ENCODE measurements around the gene PODXL2.

Gene PODXL2

DNA sequence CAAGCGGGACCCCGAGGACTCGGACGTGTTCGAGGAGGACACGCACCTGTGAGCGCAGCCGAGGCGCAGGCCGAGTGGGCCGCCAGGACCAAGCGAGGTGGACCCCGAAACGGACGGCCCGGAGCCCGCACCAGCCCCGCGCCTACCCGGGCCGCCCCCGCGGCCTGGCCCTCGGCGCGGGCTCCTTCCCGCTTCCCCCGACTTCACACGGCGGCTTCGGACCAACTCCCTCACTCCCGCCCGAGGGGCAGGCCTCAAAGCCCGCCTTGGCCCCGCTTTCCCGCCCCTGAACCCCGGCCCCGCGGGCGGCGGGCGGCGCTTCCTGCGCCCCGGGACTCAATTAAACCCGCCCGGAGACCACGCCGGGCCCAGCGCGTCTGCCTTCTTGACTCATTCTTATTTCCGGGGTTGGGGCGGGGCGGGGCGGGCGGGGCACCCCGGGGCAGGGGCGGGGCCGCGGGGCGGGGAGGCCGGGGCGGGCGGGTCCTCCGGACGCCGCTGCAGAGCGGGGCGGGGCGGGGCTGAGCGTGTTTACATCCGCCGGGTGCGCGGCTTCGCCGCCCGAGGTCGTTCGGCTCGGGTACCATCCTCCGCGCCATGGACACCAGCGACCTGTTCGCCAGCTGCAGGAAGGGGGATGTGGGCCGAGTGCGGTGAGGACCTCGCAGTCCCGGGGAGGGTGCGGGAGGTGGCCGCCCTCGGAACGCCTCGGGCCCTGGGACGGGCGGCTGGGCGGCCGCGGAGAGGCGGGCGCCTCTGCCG lies 43.6 kb downstream of the PODXL2 start, which contains the start of gene ABTB1:
ABTB1 (plus strand) TSS at position 524 of the 762 bp plus-strand sequence; CDS start at position 598, 74 bp downstream.
- peak within 1 kb of the TSS; percentile 71 for H3K4me3 ChIP-seq (ENCODE audit: low read depth, low read length)
- TF ChIP-seq, protein P1, sequence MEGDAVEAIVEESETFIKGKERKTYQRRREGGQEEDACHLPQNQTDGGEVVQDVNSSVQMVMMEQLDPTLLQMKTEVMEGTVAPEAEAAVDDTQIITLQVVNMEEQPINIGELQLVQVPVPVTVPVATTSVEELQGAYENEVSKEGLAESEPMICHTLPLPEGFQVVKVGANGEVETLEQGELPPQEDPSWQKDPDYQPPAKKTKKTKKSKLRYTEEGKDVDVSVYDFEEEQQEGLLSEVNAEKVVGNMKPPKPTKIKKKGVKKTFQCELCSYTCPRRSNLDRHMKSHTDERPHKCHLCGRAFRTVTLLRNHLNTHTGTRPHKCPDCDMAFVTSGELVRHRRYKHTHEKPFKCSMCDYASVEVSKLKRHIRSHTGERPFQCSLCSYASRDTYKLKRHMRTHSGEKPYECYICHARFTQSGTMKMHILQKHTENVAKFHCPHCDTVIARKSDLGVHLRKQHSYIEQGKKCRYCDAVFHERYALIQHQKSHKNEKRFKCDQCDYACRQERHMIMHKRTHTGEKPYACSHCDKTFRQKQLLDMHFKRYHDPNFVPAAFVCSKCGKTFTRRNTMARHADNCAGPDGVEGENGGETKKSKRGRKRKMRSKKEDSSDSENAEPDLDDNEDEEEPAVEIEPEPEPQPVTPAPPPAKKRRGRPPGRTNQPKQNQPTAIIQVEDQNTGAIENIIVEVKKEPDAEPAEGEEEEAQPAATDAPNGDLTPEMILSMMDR (IDR thresholded peaks at IDR 0.05; ENCODE audit: low read depth, low read length), result no peak

DNA sequence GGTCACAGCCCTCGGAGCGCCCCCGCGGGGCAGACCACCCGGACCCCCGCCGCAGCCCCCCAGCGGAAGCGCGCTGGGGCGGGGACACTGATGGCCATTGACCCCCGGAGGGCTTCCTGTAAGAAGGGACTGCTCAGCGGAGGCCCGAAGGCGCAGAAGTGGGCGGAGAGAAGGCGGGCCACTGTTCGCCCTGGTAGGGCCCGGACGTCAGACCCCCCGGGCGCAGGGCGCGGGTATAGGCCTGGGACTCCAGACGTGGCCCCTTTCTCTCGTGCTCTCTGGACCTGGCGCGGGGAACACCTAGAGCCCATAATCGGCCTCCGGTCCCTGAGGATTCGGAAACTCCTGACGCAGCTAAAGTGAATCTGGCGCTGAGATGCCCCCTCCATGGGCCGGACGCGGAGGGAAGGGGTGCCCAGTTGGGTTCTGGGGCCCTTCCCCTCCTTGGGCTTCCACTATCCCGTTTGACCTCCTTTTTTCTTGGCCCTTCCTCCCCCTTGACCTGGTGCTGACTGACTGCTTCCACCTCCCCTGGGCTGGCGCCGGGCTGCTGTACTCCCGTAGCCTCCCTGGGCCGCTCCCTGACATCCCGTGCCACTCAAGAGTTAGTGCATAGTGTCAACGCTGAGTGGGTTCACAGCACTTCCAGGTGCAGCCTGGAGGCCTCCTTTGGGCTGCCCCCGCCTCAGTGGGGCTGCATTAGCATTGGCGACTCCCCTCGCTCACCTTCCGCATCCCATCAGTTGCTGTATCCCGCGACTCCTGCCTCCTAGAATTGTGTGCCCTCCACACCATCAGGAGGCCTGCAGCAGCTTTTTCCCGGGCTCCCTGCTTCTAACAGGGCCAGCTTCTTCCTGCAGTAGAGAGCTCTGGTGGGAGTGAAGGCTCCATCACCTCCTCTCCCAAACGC lies 44.5 kb downstream of the PODXL2 start:
- peak overlapping the region; percentile 71 for H3K4me3 ChIP-seq (ENCODE audit: low read depth, low read length)
- TF ChIP-seq, protein P1 (IDR thresholded peaks at IDR 0.05; ENCODE audit: low read depth, low read length), result no peak

DNA sequence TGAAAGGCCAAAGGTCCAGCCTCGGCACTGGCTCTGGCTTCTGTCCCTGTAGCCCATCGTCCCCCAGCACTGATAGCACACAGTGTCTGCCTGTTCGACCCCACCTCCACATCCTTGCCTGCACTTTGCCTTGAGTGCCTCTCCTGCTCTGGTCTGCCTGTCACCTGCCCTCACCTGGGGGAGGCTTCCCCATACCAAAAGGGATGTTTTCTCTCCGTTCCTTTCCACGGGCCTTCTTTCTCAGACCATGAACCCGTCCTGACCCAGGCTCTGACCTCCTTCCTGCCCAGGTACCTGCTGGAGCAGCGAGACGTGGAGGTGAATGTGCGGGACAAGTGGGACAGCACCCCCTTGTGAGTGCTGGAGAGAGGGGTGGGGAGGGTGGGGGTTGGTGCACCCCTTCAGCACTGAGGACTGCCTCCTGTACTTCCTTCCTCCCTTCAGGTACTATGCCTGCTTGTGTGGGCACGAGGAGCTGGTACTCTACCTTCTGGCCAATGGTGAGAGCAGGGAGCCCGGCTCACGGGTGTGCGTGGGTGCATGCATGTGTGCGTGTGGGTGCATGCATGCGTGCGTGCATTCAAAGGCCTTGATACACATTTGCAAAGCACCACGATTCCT lies 45.2 kb downstream of the PODXL2 start:
- H3K4me3 ChIP-seq (ENCODE audit: low read depth, low read length), result peak overlapping the region; percentile 71; the same call in 1 of the 2 replicates

DNA sequence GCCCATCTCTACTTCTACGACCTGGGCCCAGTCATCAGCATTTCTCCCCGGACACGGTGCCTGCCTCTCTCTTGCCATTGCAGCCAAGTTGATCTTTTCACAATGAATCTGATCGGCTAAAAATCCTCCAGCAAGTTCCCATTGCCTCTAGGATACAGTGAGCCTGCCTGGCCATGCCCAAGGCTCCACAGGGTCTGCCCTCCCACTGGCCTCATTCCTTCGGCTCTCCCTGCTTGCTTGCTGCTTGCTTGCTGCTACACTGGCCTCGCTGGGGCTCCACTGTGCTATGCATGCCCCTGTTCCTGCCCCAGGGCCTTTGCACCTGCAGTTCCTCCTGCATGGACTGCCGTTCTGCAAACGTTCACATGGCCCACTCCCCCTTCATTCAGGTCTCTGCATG lies 45.8 kb downstream of the PODXL2 start:
- TF ChIP-seq, protein P1 (IDR thresholded peaks at IDR 0.05; ENCODE audit: low read depth, low read length), result no peak
- H3K4me3 ChIP-seq (ENCODE audit: low read depth, low read length), result no peak overlapping the region

More for the DNA sequence above, 45.2 kb downstream of the PODXL2 start:
- TF ChIP-seq, protein P1 (IDR thresholded peaks at IDR 0.05; ENCODE audit: low read depth, low read length), result no peak

DNA sequence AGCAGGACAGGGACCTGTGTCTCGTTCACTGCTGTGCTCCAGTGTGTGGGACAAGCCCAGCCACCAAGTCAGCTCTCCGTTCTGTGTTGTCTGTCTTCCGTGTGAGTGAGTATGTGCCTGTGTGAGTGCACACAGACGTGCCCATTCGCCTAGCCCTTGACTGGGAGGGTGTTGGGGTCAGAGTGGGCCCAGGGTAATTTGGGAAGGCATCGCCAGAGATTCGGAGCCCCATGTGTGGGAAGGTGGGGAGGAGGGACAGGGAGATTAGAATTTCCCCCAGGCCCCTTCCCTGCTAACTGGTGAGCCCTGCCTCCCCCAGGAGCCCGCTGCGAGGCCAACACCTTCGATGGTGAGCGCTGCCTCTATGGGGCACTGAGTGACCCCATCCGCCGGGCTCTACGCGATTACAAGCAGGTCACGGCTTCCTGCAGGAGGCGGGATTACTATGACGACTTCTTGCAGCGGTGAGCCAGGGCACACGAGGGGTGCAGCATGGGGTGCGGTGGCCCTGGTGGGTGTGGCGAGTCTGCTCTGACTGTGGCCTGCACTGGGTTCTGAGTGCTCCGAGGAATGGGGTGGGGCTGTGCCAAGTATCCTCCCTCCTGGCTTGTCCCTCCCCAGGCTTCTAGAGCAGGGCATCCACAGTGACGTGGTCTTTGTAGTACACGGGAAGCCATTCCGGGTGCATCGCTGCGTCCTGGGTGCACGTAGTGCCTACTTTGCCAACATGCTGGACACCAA lies 46.8 kb downstream of the PODXL2 start:
- TF ChIP-seq, protein P1 (IDR thresholded peaks at IDR 0.05; ENCODE audit: low read depth, low read length), result no peak
- no peak overlapping the region for H3K4me3 ChIP-seq (ENCODE audit: low read depth, low read length)

DNA sequence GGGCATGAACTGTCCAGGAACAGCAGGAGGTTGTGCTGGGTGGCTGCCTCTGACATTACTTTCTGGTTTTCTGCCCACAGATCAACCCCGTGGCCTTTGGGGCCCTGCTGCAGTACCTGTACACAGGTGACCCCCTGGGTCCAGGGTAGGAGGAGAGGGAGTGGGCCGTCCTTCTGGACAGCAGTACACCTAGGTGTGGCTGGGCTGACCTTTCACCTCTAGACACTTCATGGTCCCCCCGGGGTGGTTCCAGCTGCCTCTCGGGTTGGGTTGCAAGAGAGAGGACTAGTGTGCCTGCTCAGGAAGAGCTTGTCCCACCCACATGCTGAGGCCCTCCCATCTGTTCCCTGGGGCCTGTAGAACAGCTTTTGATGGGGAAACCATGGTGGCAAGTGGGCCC lies 47.5 kb downstream of the PODXL2 start:
- TF ChIP-seq, protein P1 (IDR thresholded peaks at IDR 0.05; ENCODE audit: low read depth, low read length), result no peak
- no peak overlapping the region for H3K4me3 ChIP-seq (ENCODE audit: low read depth, low read length)
